SK-N-DZ (cell line): ENCODE measurements around the gene MACROH2A2.
"Not testable (repeated sequence)": the region's sequence is repeated elsewhere in the genome, so short reads cannot be mapped to it uniquely, and the experiment has no call there.

Experiments used
- DNase-seq: peaks from one replicate; pipeline ENCODE4 v3.0.0-alpha.2; 2015; ENCODE audit warnings: low spot score

The MACROH2A2 gene

GRCh38 chr10:70101068-70101562 lies 48.5 kb downstream of the MACROH2A2 start:
- DNase-seq: not testable (repeated sequence)

GRCh38 chr10:70101668-70102067 lies 49.0 kb downstream of the MACROH2A2 start:
- no peak for DNase-seq

GRCh38 chr10:70106958-70107791 lies 54.5 kb downstream of the MACROH2A2 start:
- no peak for DNase-seq

GRCh38 chr10:70109064-70109729 lies 56.6 kb downstream of the MACROH2A2 start:
- DNase-seq: no peak

GRCh38 chr10:70111496-70111895 lies 58.9 kb downstream of the MACROH2A2 start:
- no peak for DNase-seq

- DNase-seq: no peak
These were observed 59.4 kb downstream of the MACROH2A2 start for GRCh38 chr10:70112071-70112470.

- no peak for DNase-seq
These were observed 62.3 kb downstream of the MACROH2A2 start for GRCh38 chr10:70114902-70115301.

- DNase-seq: peak; percentile 60
These were observed 63.5 kb downstream of the MACROH2A2 start for GRCh38 chr10:70115948-70116682.

GRCh38 chr10:70117646-70118045 lies 65.0 kb downstream of the MACROH2A2 start:
- DNase-seq: no peak

- DNase-seq: no peak
These were observed 65.5 kb downstream of the MACROH2A2 start for GRCh38 chr10:70118196-70118595.

- DNase-seq: no peak
These were observed 66.6 kb downstream of the MACROH2A2 start for GRCh38 chr10:70119197-70119596.

- peak; percentile 41 for DNase-seq
These were observed 67.0 kb downstream of the MACROH2A2 start for GRCh38 chr10:70119623-70120022.

- DNase-seq: no peak
These were observed 67.8 kb downstream of the MACROH2A2 start for GRCh38 chr10:70120417-70120816.

GRCh38 chr10:70121281-70121949 lies 68.8 kb downstream of the MACROH2A2 start:
- DNase-seq: no peak

GRCh38 chr10:70122742-70123141 lies 70.1 kb downstream of the MACROH2A2 start:
- DNase-seq: no peak

- not testable (repeated sequence) for DNase-seq
These were observed 70.5 kb downstream of the MACROH2A2 start for GRCh38 chr10:70123166-70123565.

- no peak for DNase-seq
These were observed 71.2 kb downstream of the MACROH2A2 start for GRCh38 chr10:70123817-70124216.

- DNase-seq: no peak
These were observed 71.8 kb downstream of the MACROH2A2 start for GRCh38 chr10:70124415-70124814.

- no peak for DNase-seq
These were observed 72.3 kb downstream of the MACROH2A2 start for GRCh38 chr10:70124918-70125317.

- DNase-seq: no peak
These were observed 73.4 kb downstream of the MACROH2A2 start for GRCh38 chr10:70125918-70126552.
